Mucosa of descending colon (tissue), 3 donors: ENCODE results near the gene CFAP57. TPM values are rescaled to one million over a fixed set of nuclear protein-coding genes. Genes with fewer than 3 reads are reported as not detected.

Experiments used
- ATAC-seq: fragments of 200-7000 bp; cut with Tn5 transposase; one replicate; pipeline ENCODE4 v1.9.1; 2020; ENCODE audit warnings: mild to moderate bottlenecking, moderate library complexity
- DNase-seq, 3 donors: peaks; one replicate each; pipeline ENCODE4 v3.0.0-alpha.2; 2020
- H3K36me3 ChIP-seq: fragments of 200-600 bp; one replicate; pipeline ENCODE4 v1.8.0; 2021; ENCODE audit warnings: low read depth, mild to moderate bottlenecking
- H3K4me1 ChIP-seq: fragments of 200-600 bp; one replicate; pipeline ENCODE4 v1.8.0; 2021; ENCODE audit warnings: low read depth, mild to moderate bottlenecking
- H3K4me3 ChIP-seq: fragments of 200-600 bp; one replicate; pipeline ENCODE4 v1.8.0; 2021; ENCODE audit warnings: mild to moderate bottlenecking
- H3K9me3 ChIP-seq: fragments of 200-600 bp; one replicate; pipeline ENCODE4 v1.8.0; 2021; ENCODE audit warnings: mild to moderate bottlenecking
- CTCF ChIP-seq: fragments of 200-600 bp; IDR thresholded peaks from one replicate; pipeline ENCODE4 v1.8.0; 2022; ENCODE audit warnings: antibody characterized with exemption, mild to moderate bottlenecking
- intact Hi-C, 2 donors: fragments of 100-400 bp; cut with DNase I in 1 of 2; cut with micrococcal nuclease in 1 of 2; formaldehyde crosslinking; loops; one replicate each; pipeline versions ENCODE4 v1.11.0 to v1.11.1; 2022; cut with DNase I, micrococcal nuclease
- total RNA-seq, 3 donors: library from RNA; stranded (reverse); fragmentation: NEBNext Ultra II Directional in 2 of 3; extraction: Animal tissue kit (Norgen Biotek cat#: 25700) in 2 of 3; gene quantifications; one replicate each; pipeline versions ENCODE4 v1.2.1 to v1.2.4, GENCODE V29; 2021 to 2023
- donor health status: DM: no; HTN: no; CAD: no; lungs with moderate emphysema.
- donor health status: DM: no; HTN: no; CAD: no.
- donor health status: DM: no; HTN: yes; CAD: no.

CFAP57 gene
- total RNA-seq, 3 donors from 2014 or later: 0.34 TPM; not detected in 2

- Histone ChIP-seq H3K4me3 (no peak overlapping the region), H3K4me1 (peaks cover 15% of the 10 kb centered on the region), H3K36me3 (no peaks in the 10 kb centered on the region), H3K9me3 (no peaks in the 10 kb centered on the region)
- intact Hi-C loops: loop anchor here in 1 of 2 donors (10.0 kb wide), 1 partner anchor 180 kb away; no protein-coding TSS in a partner anchor
- DNase-seq (no peak), ATAC-seq (no peak)
- no peak for TF ChIP-seq CTCF
Measured at GRCh38 chr1:43235040-43235439, 62.9 kb downstream of the CFAP57 start.

DNA sequence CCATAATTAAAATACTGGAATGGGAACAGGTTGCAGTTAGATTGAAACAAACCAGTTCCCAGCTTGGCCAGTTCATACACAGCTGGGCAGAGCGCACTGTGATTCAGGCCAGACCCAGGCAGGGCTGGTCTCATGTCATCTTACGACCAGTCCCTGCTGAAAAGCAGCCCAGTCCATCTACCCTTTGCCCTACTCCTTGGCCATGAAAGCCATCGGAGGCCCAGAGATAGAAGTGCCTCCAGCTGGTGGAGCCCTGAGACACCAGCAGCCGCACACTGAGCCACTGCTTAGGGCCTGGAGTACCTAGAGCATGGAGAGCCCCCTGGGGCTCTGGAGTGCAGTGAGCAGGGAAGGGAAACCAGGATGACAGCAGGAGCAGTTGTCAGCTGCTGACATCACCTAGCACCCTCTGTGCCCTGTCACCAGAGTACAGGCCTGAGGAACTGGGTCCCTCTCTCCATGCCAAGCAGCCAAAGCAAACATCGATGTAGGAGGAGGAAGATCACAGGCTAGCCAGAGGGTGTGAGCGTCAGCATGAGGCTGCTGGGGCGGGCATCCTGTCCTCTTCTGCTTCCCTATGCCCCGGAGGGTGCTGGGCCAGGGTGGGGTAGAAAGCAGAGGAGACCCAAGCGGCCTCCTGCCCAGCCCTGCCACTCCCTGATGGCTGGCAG, 63.5 kb downstream of the CFAP57 start:
- Histone ChIP-seq H3K36me3 (no peaks in the 10 kb centered on the region), H3K4me3 (no peak overlapping the region), H3K9me3 (no peaks in the 10 kb centered on the region), H3K4me1 (peaks cover 15% of the 10 kb centered on the region)
- TF ChIP-seq CTCF: no peak
- peak; percentile 76 for ATAC-seq
- intact Hi-C loops: loop anchor here in 1 of 2 donors (10.0 kb wide), 1 partner anchor 179 kb away; no protein-coding TSS in a partner anchor
- peak; percentile 49 to 69 (median 58) for DNase-seq

- DNase-seq: no peak
- intact Hi-C loops: loop anchor here in 1 of 2 donors (10.0 kb wide), 1 partner anchor 178 kb away; no protein-coding TSS in a partner anchor
- Histone ChIP-seq H3K36me3 (no peaks in the 10 kb centered on the region), H3K9me3 (no peaks in the 10 kb centered on the region), H3K4me3 (no peak overlapping the region), H3K4me1 (peaks cover 15% of the 10 kb centered on the region)
- no peak for ATAC-seq
- TF ChIP-seq CTCF: no peak
Measured at GRCh38 chr1:43237121-43237520, 65.0 kb downstream of the CFAP57 start.

DNA sequence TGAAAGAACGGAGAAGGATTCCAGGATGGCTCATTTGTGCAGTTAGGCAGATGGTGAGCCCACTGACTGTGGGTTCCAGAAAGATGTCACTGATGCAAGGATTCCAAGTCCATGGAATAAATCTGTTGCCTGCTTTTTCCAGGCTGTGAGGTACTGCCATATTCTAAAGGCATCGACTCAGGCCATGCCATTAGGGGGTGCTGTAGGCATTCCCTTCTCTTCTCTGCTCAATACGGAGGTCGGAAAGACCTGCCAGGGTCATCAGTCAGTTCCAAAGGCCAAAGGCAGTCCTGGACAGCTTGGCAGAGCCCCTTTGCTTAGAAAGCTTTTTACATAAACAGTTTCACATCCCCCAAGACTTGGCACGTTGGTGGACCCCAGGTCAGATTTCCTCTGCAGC, 66.0 kb downstream of the CFAP57 start:
- peak; percentile 83 for ATAC-seq
- intact Hi-C loops: loop anchor here in 1 of 2 donors (10.0 kb wide), 1 partner anchor 177 kb away; no protein-coding TSS in a partner anchor
- peak in 2 of 3 donors; percentile 72 to 92 for DNase-seq
- Histone ChIP-seq H3K4me1 (peaks cover 15% of the 10 kb centered on the region), H3K9me3 (no peaks in the 10 kb centered on the region), H3K36me3 (no peaks in the 10 kb centered on the region), H3K4me3 (no peak overlapping the region)
- TF ChIP-seq CTCF: peak; percentile 65

- no peak for TF ChIP-seq CTCF
- DNase-seq (peak in 1 of 3 donors; percentile 30), ATAC-seq (no peak)
- intact Hi-C loops: loop anchor here in 1 of 2 donors (10.0 kb wide), 1 partner anchor 176 kb away; no protein-coding TSS in a partner anchor
- no peaks in the 10 kb centered on the region for H3K36me3 ChIP-seq
- H3K4me3 ChIP-seq: no peak overlapping the region
- no peaks in the 10 kb centered on the region for H3K9me3 ChIP-seq
- peaks cover 15% of the 10 kb centered on the region for H3K4me1 ChIP-seq
Measured at GRCh38 chr1:43238991-43239469, 66.9 kb downstream of the CFAP57 start.
